HG02870 (cell line): Measurements from ENCODE around the gene TKTL1.

Experiments used
- ATAC-seq: cut with Tn5 transposase; IDR thresholded peaks from one replicate; pipeline ENCODE4 v1.9.1; 2021; ENCODE audit warnings: mild to moderate bottlenecking, moderate library complexity; ENCODE audit not compliant: unreplicated experiment

TKTL1 gene

GRCh38 chrX:154308108-154308946 lies 12.7 kb downstream of the TKTL1 start:
- no peak for ATAC-seq

GRCh38 chrX:154309041-154309775 lies 13.6 kb downstream of the TKTL1 start:
- no peak for ATAC-seq

- no peak for ATAC-seq
Observed at GRCh38 chrX:154310616-154311536, 15.3 kb downstream of the TKTL1 start.

GRCh38 chrX:154312116-154312515 lies 16.5 kb downstream of the TKTL1 start:
- ATAC-seq = no peak

GRCh38 chrX:154313147-154313546 lies 17.6 kb downstream of the TKTL1 start:
- peak; percentile 55 for ATAC-seq

GRCh38 chrX:154315416-154315815 lies 19.8 kb downstream of the TKTL1 start:
- no peak for ATAC-seq

DNA sequence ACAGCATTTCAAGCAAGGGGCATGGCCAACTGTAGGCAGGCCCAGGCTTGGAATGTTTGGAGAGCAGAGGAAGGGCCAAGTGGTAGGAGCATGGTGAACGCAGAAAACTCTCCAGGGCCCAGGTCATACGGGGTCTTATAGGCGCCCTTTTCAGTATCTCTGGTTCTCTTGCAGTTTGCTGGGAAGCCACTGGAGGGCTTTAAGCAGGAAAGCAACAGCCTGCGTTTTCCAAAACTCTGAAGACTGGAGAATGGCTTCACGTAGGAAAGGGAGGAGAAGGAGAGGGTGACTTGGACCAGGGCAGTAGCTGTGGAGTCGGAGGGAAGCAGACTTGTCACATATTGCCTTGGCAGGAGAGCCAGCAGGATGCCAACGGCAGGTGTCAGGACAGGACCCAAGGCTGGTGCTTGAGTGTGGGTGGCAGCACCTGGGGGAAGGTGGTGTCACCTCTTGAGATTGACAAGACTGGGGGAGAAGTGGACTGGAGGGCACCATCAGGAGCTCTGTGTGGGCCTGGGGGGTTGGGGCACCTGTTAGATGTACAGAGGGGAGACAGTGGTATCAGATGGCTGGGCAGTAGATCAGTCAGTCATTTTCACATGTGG lies 21.9 kb downstream of the TKTL1 start:
- ATAC-seq = no peak

GRCh38 chrX:154320406-154320805 lies 24.8 kb downstream of the TKTL1 start:
- no peak for ATAC-seq

DNA sequence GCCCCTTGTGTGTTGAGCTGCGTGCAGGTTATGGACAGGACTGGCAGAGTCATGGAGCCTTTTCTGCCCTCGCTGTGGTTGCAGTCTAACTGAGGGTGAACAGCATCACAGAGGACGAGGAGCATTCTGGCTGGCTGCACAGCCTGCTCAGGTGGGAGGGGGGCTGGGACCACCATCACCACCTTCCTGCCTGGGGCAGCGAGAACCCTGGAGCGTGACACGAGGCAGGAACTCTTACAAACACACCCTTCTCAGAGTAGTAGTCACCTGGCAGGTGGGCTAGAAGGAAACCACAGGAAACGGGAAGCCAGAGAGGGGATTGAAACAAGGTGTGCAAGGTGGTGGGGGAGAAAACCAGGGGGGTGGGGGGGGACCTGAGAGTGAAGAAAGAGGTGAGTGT lies 25.6 kb downstream of the TKTL1 start:
- ATAC-seq = no peak

DNA sequence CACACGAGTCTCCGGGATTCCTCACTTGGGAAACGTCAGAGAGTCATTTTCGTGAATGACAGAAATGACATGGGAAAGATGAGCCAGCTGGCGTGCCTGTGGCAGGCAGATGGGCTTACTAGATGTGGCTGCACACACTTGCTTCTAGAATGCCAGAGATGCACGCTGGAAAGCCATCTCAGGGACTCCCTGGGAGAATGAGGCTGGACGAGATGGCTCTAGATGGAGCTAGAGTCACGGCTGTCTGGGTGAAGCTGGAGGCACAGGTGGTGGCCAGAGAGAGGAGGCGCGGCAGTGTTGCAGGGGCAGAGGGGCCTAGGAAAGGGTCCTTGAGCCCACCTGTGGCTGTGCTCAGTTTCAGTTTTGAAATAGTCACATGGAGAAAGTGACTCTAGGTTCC lies 26.0 kb downstream of the TKTL1 start:
- no peak for ATAC-seq

DNA sequence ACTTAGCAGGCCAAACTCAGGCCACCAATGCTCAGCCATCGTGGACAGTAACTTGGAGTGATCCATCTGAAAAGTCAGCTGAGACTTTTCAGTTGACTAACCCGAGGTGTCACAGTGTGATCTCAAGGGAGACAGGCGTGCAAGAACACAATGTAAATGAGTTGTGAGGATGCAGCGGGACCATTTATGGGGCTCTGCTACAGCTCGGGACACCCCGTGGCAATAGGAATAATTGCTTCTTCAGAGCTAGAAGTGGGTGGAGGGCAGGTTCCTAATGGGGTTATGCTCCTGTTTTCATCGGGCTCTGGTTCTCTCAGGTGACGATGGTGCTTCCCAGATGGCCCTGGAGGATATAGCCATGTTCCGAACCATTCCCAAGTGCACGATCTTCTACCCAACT lies 27.3 kb downstream of the TKTL1 start:
- ATAC-seq = no peak

DNA sequence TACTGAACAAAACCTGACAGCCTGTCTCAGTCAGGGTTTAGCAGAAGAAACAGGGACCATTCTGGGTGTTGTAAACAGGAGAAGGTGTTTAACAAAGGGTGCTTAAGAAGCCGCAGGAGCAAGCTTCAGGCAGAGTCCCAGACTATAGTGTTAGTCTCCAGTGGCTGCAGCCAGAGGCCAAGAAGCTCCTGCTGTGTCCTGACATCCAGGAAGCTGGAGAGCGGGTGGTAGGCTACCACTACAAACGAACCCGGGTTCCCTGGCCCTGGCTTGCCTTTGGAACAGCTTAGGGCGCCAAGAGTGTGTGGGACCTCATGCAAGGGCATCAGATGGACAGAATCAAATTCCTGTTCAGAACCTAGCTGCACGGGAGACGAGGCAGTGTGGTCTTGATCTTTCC lies 27.9 kb downstream of the TKTL1 start:
- ATAC-seq = no peak

GRCh38 chrX:154325541-154325940 lies 29.9 kb downstream of the TKTL1 start:
- no peak for ATAC-seq

GRCh38 chrX:154327038-154327820 lies 31.6 kb downstream of the TKTL1 start:
- ATAC-seq = no peak

DNA sequence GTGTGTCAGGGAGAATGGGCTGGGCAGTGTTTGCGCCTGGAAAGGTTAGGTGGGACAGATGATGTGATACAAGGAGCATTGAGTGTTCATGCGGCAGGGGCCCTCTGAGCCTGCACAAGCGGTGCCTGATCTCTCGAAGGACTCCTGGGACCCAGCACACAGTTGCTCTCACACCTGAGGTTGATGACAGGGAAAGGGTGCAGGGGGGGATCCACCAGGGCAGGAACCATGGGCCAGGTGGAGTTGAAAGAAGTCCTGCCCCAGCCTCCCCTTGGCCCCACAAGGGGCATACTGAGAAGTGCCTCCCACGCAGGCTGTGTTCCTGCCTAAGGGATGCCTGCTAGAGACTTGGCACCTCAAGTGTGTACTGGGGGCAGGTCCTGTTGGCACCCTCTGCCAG lies 33.1 kb downstream of the TKTL1 start:
- no peak for ATAC-seq

GRCh38 chrX:154329294-154329693 lies 33.7 kb downstream of the TKTL1 start:
- no peak for ATAC-seq

GRCh38 chrX:154332561-154332960 lies 37.0 kb downstream of the TKTL1 start:
- ATAC-seq = no peak

DNA sequence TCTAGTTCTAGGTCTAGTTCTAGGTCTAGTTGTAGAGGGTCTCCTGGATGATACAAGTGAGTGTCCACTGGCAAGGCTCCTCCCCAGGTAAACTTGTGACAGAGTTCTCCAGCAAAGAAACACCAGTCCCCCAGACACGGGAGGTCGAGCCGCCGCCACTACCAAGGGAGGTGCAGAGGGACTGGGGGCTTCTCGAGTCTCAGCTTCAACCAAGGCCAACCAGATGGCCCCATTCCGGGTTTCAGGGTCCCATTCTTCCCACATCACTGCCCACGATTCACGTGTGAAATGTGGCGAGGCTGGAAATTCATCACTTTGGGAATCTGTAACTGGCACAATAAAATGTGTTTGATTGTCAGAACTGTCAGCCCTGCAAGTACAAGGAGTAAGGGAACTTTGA lies 37.5 kb downstream of the TKTL1 start:
- no peak for ATAC-seq

DNA sequence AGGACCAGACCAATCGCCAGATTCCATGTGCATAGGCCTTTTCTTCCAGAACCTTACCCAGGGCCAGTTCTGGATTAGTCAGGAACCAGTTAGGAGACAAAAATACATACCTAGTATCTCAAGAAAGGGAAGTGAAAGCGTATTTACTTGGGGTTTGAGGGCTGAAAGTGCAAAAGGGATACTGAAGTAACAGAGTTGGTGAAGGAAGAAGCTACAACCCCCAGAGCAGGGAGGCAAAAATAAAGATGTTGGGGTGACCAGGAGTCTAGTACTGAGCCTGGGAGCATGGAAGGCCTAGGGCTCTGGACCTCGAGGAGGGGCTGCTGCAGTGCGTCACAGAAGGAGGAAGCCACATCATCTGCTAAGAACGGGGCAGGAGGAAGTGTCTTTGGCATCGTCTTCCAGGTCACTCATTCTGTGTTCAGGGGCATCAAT lies 38.3 kb downstream of the TKTL1 start:
- peak; percentile 65 for ATAC-seq

- ATAC-seq = no peak
Observed at GRCh38 chrX:154334496-154334895, 38.9 kb downstream of the TKTL1 start.
